Osteocyte (in vitro differentiated cells): ENCODE results near the gene TLN1. TPM values are rescaled to one million over a fixed set of nuclear protein-coding genes. Genes with fewer than 3 reads are reported as not detected.
A peak's percentile ranks its signal among the peaks of the same experiment; 100 is the strongest.

Experiments used
- DNase-seq: peaks from one replicate; pipeline ENCODE4 v3.0.0; 2021; ENCODE audit warnings: mixed read lengths; ENCODE audit not compliant: unreplicated experiment; ENCODE audit errors: extremely low spot score
- H3K27ac Mint-ChIP-seq: one replicate; pipeline ENCODE4 v1.8.0; 2021; ENCODE audit warnings: mild to moderate bottlenecking, mixed read lengths; ENCODE audit not compliant: unreplicated experiment
- H3K27me3 Mint-ChIP-seq: one replicate; pipeline ENCODE4 v1.8.0; 2021; ENCODE audit warnings: mixed read lengths; ENCODE audit not compliant: unreplicated experiment
- H3K36me3 Mint-ChIP-seq: one replicate; pipeline ENCODE4 v1.8.0; 2021; ENCODE audit warnings: mixed read lengths; ENCODE audit not compliant: unreplicated experiment
- H3K4me1 Mint-ChIP-seq: one replicate; pipeline ENCODE4 v1.8.0; 2021; ENCODE audit warnings: mixed read lengths; ENCODE audit not compliant: unreplicated experiment
- H3K4me3 Mint-ChIP-seq: one replicate; pipeline ENCODE4 v1.8.0; 2021; ENCODE audit warnings: mild to moderate bottlenecking, moderate library complexity, mixed read lengths; ENCODE audit not compliant: unreplicated experiment
- H3K9me3 Mint-ChIP-seq: one replicate; pipeline ENCODE4 v1.8.0; 2021; ENCODE audit warnings: mixed read lengths; ENCODE audit not compliant: unreplicated experiment
- CTCF ChIP-seq: fragments of 200-600 bp; sonication (generic); IDR thresholded peaks from 2 replicates; pipeline ENCODE4 v1.5.0; 2021; ENCODE audit warnings: antibody characterized with exemption, mild to moderate bottlenecking, moderate library complexity
- total RNA-seq: library from RNA; stranded (reverse); gene quantifications from 2 replicates; pipeline ENCODE4 v1.2.1, GENCODE V29; 2021

Gene TLN1
- total RNA-seq, 1 donor from 2014 or later = 439 TPM

- no peaks in the 10 kb centered on the region for H3K9me3 Mint-ChIP-seq
- H3K27me3 Mint-ChIP-seq = no peaks in the 10 kb centered on the region
- H3K4me1 Mint-ChIP-seq = peaks cover 29% of the 10 kb centered on the region
- H3K36me3 Mint-ChIP-seq = peaks cover 40% of the 10 kb centered on the region
- no peak for DNase-seq
- peak overlapping the region; percentile 5 for H3K27ac Mint-ChIP-seq
- TF ChIP-seq CTCF = no peak
- H3K4me3 Mint-ChIP-seq = no peak overlapping the region
Observed at GRCh38 chr9:35737143-35737542, 5.1 kb upstream of the TLN1 start.

- Mint-ChIP-seq H3K27ac (peak overlapping the region; percentile 80), H3K4me1 (peaks cover 34% of the 10 kb centered on the region), H3K4me3 (no peak overlapping the region), H3K27me3 (no peaks in the 10 kb centered on the region), H3K36me3 (peaks cover 36% of the 10 kb centered on the region), H3K9me3 (no peaks in the 10 kb centered on the region)
- no peak for DNase-seq
- peak; percentile 83 for TF ChIP-seq CTCF
Observed at GRCh38 chr9:35736201-35736633, 4.2 kb upstream of the TLN1 start.

- Mint-ChIP-seq H3K9me3 (no peaks in the 10 kb centered on the region), H3K27me3 (no peaks in the 10 kb centered on the region), H3K27ac (no peak overlapping the region), H3K4me1 (peaks cover 36% of the 10 kb centered on the region), H3K36me3 (peaks cover 33% of the 10 kb centered on the region), H3K4me3 (no peak overlapping the region)
- TF ChIP-seq CTCF = no peak
- DNase-seq = no peak
Observed at GRCh38 chr9:35734096-35734495, 2.1 kb upstream of the TLN1 start.

GRCh38 chr9:35732800-35733541 is 976 bp upstream of the TLN1 start:
- no peak overlapping the region for H3K4me3 Mint-ChIP-seq
- no peak for TF ChIP-seq CTCF
- peaks cover 22% of the 10 kb centered on the region for H3K36me3 Mint-ChIP-seq
- no peaks in the 10 kb centered on the region for H3K27me3 Mint-ChIP-seq
- no peaks in the 10 kb centered on the region for H3K9me3 Mint-ChIP-seq
- H3K27ac Mint-ChIP-seq = no peak overlapping the region
- peaks cover 36% of the 10 kb centered on the region for H3K4me1 Mint-ChIP-seq
- no peak for DNase-seq

GRCh38 chr9:35731415-35732184 is 395 bp downstream of the TLN1 start:
- Mint-ChIP-seq H3K36me3 (peaks cover 11% of the 10 kb centered on the region), H3K4me3 (no peak overlapping the region), H3K27me3 (no peaks in the 10 kb centered on the region), H3K27ac (no peak overlapping the region), H3K4me1 (peaks cover 32% of the 10 kb centered on the region), H3K9me3 (no peaks in the 10 kb centered on the region)
- TF ChIP-seq CTCF = no peak
- no peak for DNase-seq
